H1 (cell line): ENCODE data around the gene HOMER2. TPM values are rescaled to one million over a fixed set of nuclear protein-coding genes. Genes with fewer than 3 reads are reported as not detected.

Experiments
- CTCF ChIA-PET: fragments of 300-600 bp; sonication (Branson Sonifier 250); formaldehyde crosslinking; loops from one replicate; lab custom pipeline; 2021; ENCODE audit not compliant: partially characterized antibody; lab: Charles Lee
- POLR2A ChIA-PET: fragments of 300-600 bp; sonication (Branson Sonifier 250); formaldehyde crosslinking; loops from one replicate; lab custom pipeline; 2021; ENCODE audit warnings: inconsistent platforms; ENCODE audit not compliant: partially characterized antibody; lab: Charles Lee
- DNase-seq, 2 experiments: peaks; one replicate each; pipeline versions ENCODE4 v3.0.0 to v3.0.0-alpha.2; 2010 to 2022; ENCODE audit warnings: low spot score in 2 of 2, low read depth in 1 of 2, mixed read lengths in 1 of 2
- FAIRE-seq: peaks from 2 replicates; lab custom pipeline; 2011; peaks lifted over from hg19 to GRCh38; lab: Jason Lieb, UNC
- H2AFZ ChIP-seq: 2 replicates; pipeline ENCODE4 v1.8.1; 2012; ENCODE audit warnings: low read length, inconsistent platforms
- H2AK5ac ChIP-seq: 2 replicates; pipeline ENCODE4 v1.6.1; 2013; ENCODE audit warnings: low read depth, low read length
- H2BK120ac ChIP-seq: replicated peaks from 2 replicates; pipeline ENCODE3; 2013; ENCODE audit warnings: low read depth, low read length, inconsistent platforms
- H2BK12ac ChIP-seq: 2 replicates; pipeline ENCODE4 v1.6.1; 2013; ENCODE audit warnings: low read depth, low read length
- H2BK15ac ChIP-seq: 2 replicates; pipeline ENCODE4 v1.6.1; 2013; ENCODE audit warnings: low read length
- H2BK20ac ChIP-seq: 2 replicates; pipeline ENCODE4 v1.6.1; 2013; ENCODE audit warnings: low read length
- H2BK5ac ChIP-seq: 2 replicates; pipeline ENCODE4 v1.6.1; 2013; ENCODE audit warnings: low read depth, low read length
- H3K14ac ChIP-seq: 2 replicates; pipeline ENCODE4 v1.6.1; 2013; ENCODE audit warnings: inconsistent platforms; ENCODE audit not compliant: insufficient read length
- H3K18ac ChIP-seq: 2 replicates; pipeline ENCODE4 v1.6.1; 2013; ENCODE audit warnings: low read length; ENCODE audit errors: extremely low read depth
- H3K23ac ChIP-seq: 2 replicates; pipeline ENCODE4 v1.6.1; 2013; ENCODE audit warnings: inconsistent platforms; ENCODE audit not compliant: insufficient read length
- H3K23me2 ChIP-seq: 2 replicates; pipeline ENCODE4 v1.6.1; 2013; ENCODE audit warnings: low read depth, low read length
- H3K27ac ChIP-seq: 2 replicates; pipeline ENCODE4 v1.6.1; 2011; ENCODE audit warnings: low read depth, low read length, inconsistent platforms
- H3K27me3 ChIP-seq, 4 experiments: replicated peaks in 1 of 4; 1 replicate in 1 of 4; 2 replicates in 3 of 4; pipeline versions ENCODE4 v1.6.1 to v1.8.1; 2011 to 2013; ENCODE audit warnings: low read length in 3 of 4, mild to moderate bottlenecking in 3 of 4, inconsistent platforms in 2 of 4, mixed read lengths in 2 of 4, moderate library complexity in 1 of 4; ENCODE audit not compliant: control insufficient read depth in 3 of 4, insufficient read depth in 3 of 4; ENCODE audit errors: extremely low read depth in 1 of 4
- H3K36me3 ChIP-seq, 4 experiments: 2 replicates each; pipeline versions ENCODE4 v1.6.1 to v1.8.1; 2011 to 2013; ENCODE audit warnings: mild to moderate bottlenecking in 4 of 4, low read length in 3 of 4, moderate library complexity in 2 of 4, control low read depth in 1 of 4, inconsistent platforms in 1 of 4; ENCODE audit not compliant: insufficient read depth in 4 of 4, control insufficient read depth in 2 of 4
- H3K4ac ChIP-seq: replicated peaks from 2 replicates; pipeline ENCODE3; 2013; ENCODE audit warnings: low read length, low read depth, mixed read lengths, inconsistent platforms; ENCODE audit not compliant: insufficient read length
- H3K4me1 ChIP-seq, 4 experiments: replicated peaks in 1 of 4; 1 replicate in 1 of 4; 2 replicates in 3 of 4; pipeline versions ENCODE4 v1.6.1 to v1.8.1; 2011 to 2013; ENCODE audit warnings: low read length in 3 of 4, inconsistent platforms in 2 of 4, mixed read lengths in 1 of 4; ENCODE audit not compliant: insufficient read depth in 4 of 4, control insufficient read depth in 3 of 4
- H3K4me2 ChIP-seq, 2 experiments: 2 replicates each; pipeline versions ENCODE4 v1.6.1 to v1.8.1; 2011 to 2013; ENCODE audit warnings: low read depth in 2 of 2, low read length in 2 of 2, control low read depth in 1 of 2, inconsistent platforms in 1 of 2, mild to moderate bottlenecking in 1 of 2; ENCODE audit not compliant: insufficient read depth in 1 of 2
- H3K4me3 ChIP-seq, 4 experiments: fragments of 200-600, 300-600 bp in 1 of 4; sonication (generic), shearing (Covaris generic), sonication (Bioruptor Twin) in 1 of 4; 2 replicates each; pipeline versions ENCODE4 v1.5.1 to v1.8.1; 2011 to 2016; ENCODE audit warnings: low read length in 4 of 4, low read depth in 3 of 4, control low read depth in 2 of 4, inconsistent platforms in 2 of 4, mild to moderate bottlenecking in 2 of 4, mixed read lengths in 1 of 4, moderate library complexity in 1 of 4; ENCODE audit not compliant: insufficient read depth in 2 of 4; ENCODE audit errors: extremely low read depth in 1 of 4
- H3K56ac ChIP-seq: replicated peaks from 2 replicates; pipeline ENCODE3; 2013; ENCODE audit warnings: low read depth, mild to moderate bottlenecking, mixed read lengths, low read length, inconsistent platforms; ENCODE audit not compliant: insufficient read length
- H3K79me1 ChIP-seq: 2 replicates; pipeline ENCODE4 v1.6.1; 2013; ENCODE audit warnings: low read depth, low read length, control low read depth
- H3K79me2 ChIP-seq, 2 experiments: 2 replicates each; pipeline versions ENCODE4 v1.6.1 to v1.8.1; 2012 to 2013; ENCODE audit warnings: low read length in 2 of 2, mild to moderate bottlenecking in 2 of 2, inconsistent platforms in 1 of 2; ENCODE audit not compliant: insufficient read depth in 2 of 2, control insufficient read depth in 1 of 2
- H3K9ac ChIP-seq, 4 experiments: replicated peaks in 1 of 4; 1 replicate in 1 of 4; 2 replicates in 3 of 4; pipeline versions ENCODE4 v1.6.1 to v1.8.1; 2011 to 2013; ENCODE audit warnings: low read depth in 3 of 4, low read length in 3 of 4, control low read depth in 2 of 4, mild to moderate bottlenecking in 2 of 4, moderate library complexity in 2 of 4, inconsistent platforms in 1 of 4; ENCODE audit errors: extremely low read depth in 1 of 4
- H3K9me3 ChIP-seq, 2 experiments: 2 replicates each; pipeline versions ENCODE4 v1.6.1 to v1.8.1; 2012 to 2013; ENCODE audit warnings: mild to moderate bottlenecking in 2 of 2, moderate library complexity in 2 of 2, control low read depth in 1 of 2, inconsistent platforms in 1 of 2, low read depth in 1 of 2, low read length in 1 of 2, mixed read lengths in 1 of 2; ENCODE audit not compliant: insufficient read depth in 2 of 2
- H4K20me1 ChIP-seq, 2 experiments: replicated peaks in 1 of 2; 2 replicates each; pipeline versions ENCODE3 to v1.8.1; 2011 to 2013; ENCODE audit warnings: inconsistent platforms in 2 of 2, low read length in 2 of 2, mild to moderate bottlenecking in 1 of 2; ENCODE audit not compliant: insufficient read depth in 2 of 2, control insufficient read depth in 1 of 2
- H4K5ac ChIP-seq: 2 replicates; pipeline ENCODE4 v1.6.1; 2013; ENCODE audit warnings: low read length, low read depth, mixed read lengths, inconsistent platforms; ENCODE audit not compliant: insufficient read length
- H4K8ac ChIP-seq: 2 replicates; pipeline ENCODE4 v1.8.0; 2013; ENCODE audit warnings: mild to moderate bottlenecking, moderate library complexity, low read length, inconsistent platforms; ENCODE audit not compliant: insufficient read depth; ENCODE audit errors: extremely low read depth
- H4K91ac ChIP-seq: replicated peaks from 2 replicates; pipeline ENCODE3; 2013; ENCODE audit warnings: low read length, mixed read lengths, inconsistent platforms; ENCODE audit not compliant: insufficient read length
- CEBPB ChIP-seq: IDR thresholded peaks from 2 replicates; pipeline ENCODE4 v1.6.1; 2012; ENCODE audit warnings: low read depth, low read length
- GABPA ChIP-seq: IDR thresholded peaks from 2 replicates; pipeline ENCODE4 v1.6.1; 2011; ENCODE audit warnings: mild to moderate bottlenecking, low read length, moderate library complexity, borderline replicate concordance; ENCODE audit not compliant: insufficient read depth
- JUND ChIP-seq: IDR thresholded peaks from 2 replicates; pipeline ENCODE4 v1.6.1; 2011; ENCODE audit warnings: mild to moderate bottlenecking, improper control_type of control experiment, low read length
- POLR2AphosphoS5 ChIP-seq: IDR thresholded peaks from 2 replicates; pipeline ENCODE4 v1.6.1; 2011; ENCODE audit warnings: low read depth, low read length
- RBBP5 ChIP-seq: IDR thresholded peaks from 2 replicates; pipeline ENCODE4 v1.7.1; 2012; ENCODE audit warnings: low read depth, mild to moderate bottlenecking, inconsistent platforms, low read length, moderate library complexity, borderline replicate concordance
- SIN3A ChIP-seq, 2 experiments: IDR thresholded peaks in 1 of 2; conservative IDR thresholded peaks in 1 of 2; 2 replicates each; pipeline ENCODE4 v1.6.1; 2011 to 2012; ENCODE audit warnings: low read length in 2 of 2, improper control_type of control experiment in 1 of 2, low read depth in 1 of 2, mild to moderate bottlenecking in 1 of 2
- SIX5 ChIP-seq: IDR thresholded peaks from 2 replicates; pipeline ENCODE4 v1.6.1; 2011; ENCODE audit warnings: mild to moderate bottlenecking, low read depth, low read length
- SP4 ChIP-seq: IDR thresholded peaks from 2 replicates; pipeline ENCODE4 v1.6.1; 2012; ENCODE audit warnings: low read length, inconsistent platforms
- SRF ChIP-seq: IDR thresholded peaks from 2 replicates; pipeline ENCODE4 v1.6.1; 2011; ENCODE audit warnings: mild to moderate bottlenecking, low read depth, low read length, moderate library complexity
- TBP ChIP-seq: IDR thresholded peaks from 2 replicates; pipeline ENCODE4 v1.6.1; 2011; ENCODE audit warnings: low read depth, low read length, improper control_type of control experiment
- WGBS, 2 experiments: shearing (Covaris generic) in 1 of 2; methylation state at CpG; one replicate each; pipeline versions ENCODE4 v1.1.6 to v1.1.7; 2013 to 2015; ENCODE audit warnings: low lambda C conversion rate in 2 of 2, mixed read lengths in 2 of 2, inconsistent platforms in 1 of 2, low coverage in 1 of 2, missing lambda C conversion rate in 1 of 2; ENCODE audit not compliant: insufficient replicate concordance in 2 of 2, insufficient coverage in 1 of 2, insufficient read length in 1 of 2; ENCODE audit errors: extremely low coverage in 1 of 2, missing lambda C conversion rate in 1 of 2; 5-methylcytosine and 5-hydroxymethylcytosine counted together
- polyA plus RNA-seq, 7 experiments: library from polyadenylated mRNA; depleted of rRNA in 3 of 7; stranded (reverse) in 5 of 7; unstranded in 2 of 7; fragments of >200 nt in 5 of 7; fragments of 200-250 nt in 2 of 7; gene quantifications; 1 replicate in 5 of 7; 2 replicates in 1 of 7; 4 replicates in 1 of 7; pipeline versions ENCODE4 v1.2.1 to v1.2.3, GENCODE V29; 2011 to 2013; ENCODE audit warnings: missing spikeins in 2 of 7, mixed read lengths in 2 of 7
- total RNA-seq: library from RNA; stranded (reverse); fragmentation: NEBNext Ultra II Directional; extraction: Animal tissue kit (Norgen Biotek cat#: 25700); gene quantifications from 2 replicates; pipeline ENCODE4 v1.2.1, GENCODE V29; 2021

Gene HOMER2
- total and polyA plus RNA-seq, 2 of the 8 experiments (the other 6 are each of a cell fraction or from before 2014, with no cell fraction given): 12.5 to 27.6 TPM

GRCh38 chr15:82803793-82804574 is 148.5 kb downstream of the HOMER2 start:
- H3K27me3 ChIP-seq: peaks cover 0 to 4% (median 0%) of the 10 kb centered on the region in 4 experiments; a peak in 3 of 7 replicates
- CTCF ChIA-PET: no interaction called here
- TF ChIP-seq JUND (no peak), SP4 (no peak), GABPA (no peak), TBP (no peak), POLR2AphosphoS5 (no peak), CEBPB (no peak), SIX5 (no peak), SRF (no peak), RBBP5 (no peak), SIN3A (conservative IDR thresholded peaks at IDR 0.05 in 1 of 2, IDR thresholded peaks at IDR 0.05 in 1 of 2; ENCODE audit: low read depth in 1 of 2, low read length in 2 of 2) (no peak)

More at GRCh38 chr15:82803793-82804574, 148.5 kb downstream of the HOMER2 start:
- Histone ChIP-seq H3K79me1 (no peaks in the 10 kb centered on the region), H3K56ac (no peak overlapping the region), H3K4me3 (no peak overlapping the region), H2AK5ac (no peak overlapping the region), H4K20me1 (no peaks in the 10 kb centered on the region), H4K91ac (no peak overlapping the region), H2BK120ac (no peak overlapping the region), H3K4me1 (peaks cover 0 to 4% (median 0%) of the 10 kb centered on the region in 4 experiments; a peak in 1 of 7 replicates), H3K4me2 (no peak overlapping the region), H4K8ac (no peak overlapping the region), H2BK5ac (no peak overlapping the region), H3K4ac (no peak overlapping the region), H2BK15ac (no peak overlapping the region), H2AFZ (no peak overlapping the region), H3K36me3 (no peaks in the 10 kb centered on the region), H3K18ac (no peak overlapping the region), H3K23ac (no peak overlapping the region), H2BK12ac (no peak overlapping the region), H3K23me2 (no peaks in the 10 kb centered on the region; the same call in 1 of the 2 replicates), H3K9ac (no peak overlapping the region), H4K5ac (no peak overlapping the region), H2BK20ac (no peak overlapping the region), H3K9me3 (no peaks in the 10 kb centered on the region), H3K14ac (no peak overlapping the region), H3K79me2 (no peaks in the 10 kb centered on the region), H3K27ac (no peak overlapping the region)
- POLR2A ChIA-PET: interaction anchor here (0.7 kb wide), 1 partner anchor 124 kb away, joined by 3 read pairs; no protein-coding TSS in a partner anchor
- 89% methylated on average over 2 of the region's 2 CpGs; no CpG with 5 or more reads in 1 of the 2 experiments for WGBS, 2 experiments
- FAIRE-seq (no peak), DNase-seq (no peak)
